Upper lobe of right lung (tissue), 1 donor: ENCODE data around the gene GREM2. TPM values are rescaled to one million over a fixed set of nuclear protein-coding genes. Genes with fewer than 3 reads are reported as not detected.

Experiments
- ATAC-seq: fragments of 200-7000 bp; cut with Tn5 transposase; one replicate; pipeline ENCODE4 v1.9.1; 2020; ENCODE audit warnings: mild to moderate bottlenecking, moderate library complexity
- DNase-seq: peaks from one replicate; pipeline ENCODE4 v3.0.0-alpha.2; 2020
- H3K27ac ChIP-seq: fragments of 200-600 bp; one replicate; pipeline ENCODE4 v1.8.0; 2022
- H3K27me3 ChIP-seq: fragments of 200-600 bp; one replicate; pipeline ENCODE4 v1.8.0; 2022; ENCODE audit warnings: mild to moderate bottlenecking
- H3K36me3 ChIP-seq: fragments of 200-600 bp; one replicate; pipeline ENCODE4 v1.8.0; 2022
- H3K4me1 ChIP-seq: fragments of 200-600 bp; one replicate; pipeline ENCODE4 v1.8.0; 2022
- H3K4me3 ChIP-seq: fragments of 200-600 bp; one replicate; pipeline ENCODE4 v1.8.0; 2022; ENCODE audit warnings: mild to moderate bottlenecking
- H3K9me3 ChIP-seq: fragments of 200-600 bp; one replicate; pipeline ENCODE4 v1.8.0; 2022
- CTCF ChIP-seq: fragments of 200-600 bp; IDR thresholded peaks from one replicate; pipeline ENCODE4 v1.8.0; 2022; ENCODE audit warnings: antibody characterized with exemption
- intact Hi-C: fragments of 100-400 bp; cut with DNase I; formaldehyde crosslinking; loops from one replicate; pipeline ENCODE4 v1.11.0; 2022
- total RNA-seq: library from RNA; stranded (reverse); fragmentation: NEBNext Ultra II Directional; extraction: Animal tissue kit (Norgen Biotek cat#: 25700); gene quantifications from one replicate; pipeline ENCODE4 v1.2.1, GENCODE V29; 2021
- donor health status: DM: no; HTN: yes; CAD: no; lungs with severe emphysema.

GREM2 gene
- total RNA-seq, 1 donor from 2014 or later = 0.64 TPM

- DNase-seq (no peak), ATAC-seq (no peak)
- intact Hi-C loops = no loop called here
- no peak overlapping the region for H3K27ac ChIP-seq
- no peaks in the 10 kb centered on the region for H3K36me3 ChIP-seq
- H3K4me1 ChIP-seq = no peaks in the 10 kb centered on the region
- no peak for TF ChIP-seq CTCF
- no peak overlapping the region for H3K4me3 ChIP-seq
- H3K27me3 ChIP-seq = no peaks in the 10 kb centered on the region
- H3K9me3 ChIP-seq = no peaks in the 10 kb centered on the region
Measured at GRCh38 chr1:240538776-240539430, 73.1 kb downstream of the GREM2 start.

- Histone ChIP-seq H3K27ac (no peak overlapping the region), H3K4me1 (no peaks in the 10 kb centered on the region), H3K9me3 (no peaks in the 10 kb centered on the region), H3K4me3 (no peak overlapping the region), H3K27me3 (no peaks in the 10 kb centered on the region), H3K36me3 (no peaks in the 10 kb centered on the region)
- no peak for DNase-seq
- intact Hi-C loops = no loop called here
- ATAC-seq = no peak
- no peak for TF ChIP-seq CTCF
Measured at GRCh38 chr1:240533154-240533780, 78.7 kb downstream of the GREM2 start.

GRCh38 chr1:240528591-240528990 is 83.4 kb downstream of the GREM2 start:
- no peak for TF ChIP-seq CTCF

GRCh38 chr1:240527086-240527485 is 84.9 kb downstream of the GREM2 start:
- no peaks in the 10 kb centered on the region for H3K27me3 ChIP-seq
- intact Hi-C loops = no loop called here
- no peaks in the 10 kb centered on the region for H3K9me3 ChIP-seq
- H3K27ac ChIP-seq = no peak overlapping the region
- no peak overlapping the region for H3K4me3 ChIP-seq
- ATAC-seq (no peak), DNase-seq (no peak)
- TF ChIP-seq CTCF = no peak
- no peaks in the 10 kb centered on the region for H3K4me1 ChIP-seq
- H3K36me3 ChIP-seq = no peaks in the 10 kb centered on the region

More at GRCh38 chr1:240528591-240528990, 83.4 kb downstream of the GREM2 start:
- H3K9me3 ChIP-seq = no peaks in the 10 kb centered on the region
- intact Hi-C loops = no loop called here
- no peak for ATAC-seq
- no peaks in the 10 kb centered on the region for H3K4me1 ChIP-seq
- no peaks in the 10 kb centered on the region for H3K36me3 ChIP-seq
- no peak overlapping the region for H3K27ac ChIP-seq
- DNase-seq = no peak
- no peak overlapping the region for H3K4me3 ChIP-seq
- H3K27me3 ChIP-seq = no peaks in the 10 kb centered on the region

GRCh38 chr1:240526312-240526711 is 85.6 kb downstream of the GREM2 start:
- DNase-seq = no peak
- H3K36me3 ChIP-seq = no peaks in the 10 kb centered on the region
- ATAC-seq = no peak
- intact Hi-C loops = no loop called here
- TF ChIP-seq CTCF = no peak
- no peaks in the 10 kb centered on the region for H3K4me1 ChIP-seq
- no peak overlapping the region for H3K27ac ChIP-seq
- H3K9me3 ChIP-seq = no peaks in the 10 kb centered on the region
- no peaks in the 10 kb centered on the region for H3K27me3 ChIP-seq
- H3K4me3 ChIP-seq = no peak overlapping the region
